Measurements from ENCODE around the gene OR8B8.

DNA sequence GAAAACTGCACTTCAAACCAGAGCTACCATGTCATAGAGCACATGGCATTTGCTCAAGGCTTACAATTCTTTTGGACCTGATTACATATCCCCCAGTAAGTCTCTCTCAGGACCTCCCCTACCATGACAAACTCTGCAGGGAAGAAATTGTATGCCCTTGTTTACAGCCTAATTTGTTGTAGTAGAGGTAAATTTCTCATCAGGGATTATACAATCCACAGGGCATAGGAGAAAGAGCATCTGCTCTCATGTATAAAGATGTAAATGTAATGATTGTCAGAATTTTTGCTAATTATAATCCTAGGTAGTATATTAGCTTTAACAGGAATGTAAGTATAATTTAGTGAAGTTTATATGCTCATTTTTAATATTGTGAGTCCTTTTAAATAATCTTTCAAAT, 46.6 kb downstream of the OR8B8 start, which contains the start of gene OR8B3:
- TF ChIP-seq CTCF (IDR thresholded peaks at IDR 0.05) (no peak), POLR2A (IDR thresholded peaks at IDR 0.05) (no peak)

Data from testis (tissue), 2 donors.